Cortex of kidney (tissue), 1 donor: ENCODE measurements around the gene MAP6D1.

ENCODE experiments used
- DNase-seq: peaks from one replicate; lab custom pipeline; 2025; lab: John Stamatoyannopoulos, UW

The MAP6D1 gene

DNA sequence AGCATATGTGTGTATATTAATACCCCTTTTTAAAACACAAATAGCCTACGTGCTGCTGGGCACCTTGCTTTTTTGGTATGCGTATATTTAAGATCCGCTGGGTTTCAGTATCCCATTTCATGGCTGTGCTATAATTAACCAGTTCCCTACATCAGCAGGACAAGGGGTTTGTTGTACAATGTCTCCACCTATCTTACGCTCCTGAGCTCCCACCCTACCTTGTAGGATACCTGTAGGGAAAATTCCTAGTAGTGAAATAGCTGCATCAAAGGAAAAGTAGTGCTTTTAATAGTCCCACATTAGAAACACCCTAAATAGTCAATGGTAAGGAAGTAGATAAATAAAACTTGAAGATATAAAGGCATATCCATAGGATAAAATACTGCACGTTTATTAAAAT, 1.4 kb downstream of the MAP6D1 start:
- no peak for DNase-seq

DNA sequence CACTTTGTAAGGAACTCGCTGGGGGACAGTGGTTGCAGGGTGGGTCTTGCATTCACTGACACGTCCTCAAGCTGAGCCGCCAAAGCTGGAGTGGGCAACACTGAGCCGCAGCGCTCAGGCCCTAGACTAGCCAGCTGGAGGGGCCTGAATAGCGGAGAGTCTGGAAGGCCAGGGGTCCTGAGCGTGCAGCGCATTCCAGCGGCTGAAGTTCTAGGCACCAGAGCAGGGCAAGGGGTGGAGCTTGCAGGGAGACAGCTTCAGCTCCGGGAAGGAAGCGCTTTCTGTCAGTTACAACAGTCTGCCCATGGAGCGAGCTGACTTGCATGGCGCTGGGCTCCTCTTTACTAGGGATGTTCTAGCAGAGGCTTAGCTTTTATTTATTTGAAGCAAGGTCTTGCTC, 2.7 kb downstream of the MAP6D1 start:
- no peak for DNase-seq

DNA sequence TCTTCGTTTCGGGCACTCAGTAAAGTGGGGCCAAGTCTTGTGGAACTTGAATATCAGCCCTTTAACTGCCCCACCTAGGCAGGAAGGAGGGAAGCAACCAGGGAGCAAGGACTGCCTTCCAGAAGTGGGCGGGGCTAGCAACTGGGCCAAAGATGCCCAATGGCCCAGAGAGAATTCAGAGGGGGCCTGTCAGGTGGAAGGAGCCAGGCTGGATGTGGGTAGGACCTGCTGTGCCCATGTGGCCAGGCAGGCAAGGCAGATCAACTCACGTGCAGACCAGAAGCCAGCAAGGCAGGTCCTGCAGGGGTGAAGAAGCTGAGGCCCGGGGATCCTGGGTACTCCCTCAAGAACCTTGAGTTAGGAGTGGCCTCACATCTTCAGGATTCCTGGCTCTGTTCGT, 5.5 kb downstream of the MAP6D1 start:
- no peak for DNase-seq

DNA sequence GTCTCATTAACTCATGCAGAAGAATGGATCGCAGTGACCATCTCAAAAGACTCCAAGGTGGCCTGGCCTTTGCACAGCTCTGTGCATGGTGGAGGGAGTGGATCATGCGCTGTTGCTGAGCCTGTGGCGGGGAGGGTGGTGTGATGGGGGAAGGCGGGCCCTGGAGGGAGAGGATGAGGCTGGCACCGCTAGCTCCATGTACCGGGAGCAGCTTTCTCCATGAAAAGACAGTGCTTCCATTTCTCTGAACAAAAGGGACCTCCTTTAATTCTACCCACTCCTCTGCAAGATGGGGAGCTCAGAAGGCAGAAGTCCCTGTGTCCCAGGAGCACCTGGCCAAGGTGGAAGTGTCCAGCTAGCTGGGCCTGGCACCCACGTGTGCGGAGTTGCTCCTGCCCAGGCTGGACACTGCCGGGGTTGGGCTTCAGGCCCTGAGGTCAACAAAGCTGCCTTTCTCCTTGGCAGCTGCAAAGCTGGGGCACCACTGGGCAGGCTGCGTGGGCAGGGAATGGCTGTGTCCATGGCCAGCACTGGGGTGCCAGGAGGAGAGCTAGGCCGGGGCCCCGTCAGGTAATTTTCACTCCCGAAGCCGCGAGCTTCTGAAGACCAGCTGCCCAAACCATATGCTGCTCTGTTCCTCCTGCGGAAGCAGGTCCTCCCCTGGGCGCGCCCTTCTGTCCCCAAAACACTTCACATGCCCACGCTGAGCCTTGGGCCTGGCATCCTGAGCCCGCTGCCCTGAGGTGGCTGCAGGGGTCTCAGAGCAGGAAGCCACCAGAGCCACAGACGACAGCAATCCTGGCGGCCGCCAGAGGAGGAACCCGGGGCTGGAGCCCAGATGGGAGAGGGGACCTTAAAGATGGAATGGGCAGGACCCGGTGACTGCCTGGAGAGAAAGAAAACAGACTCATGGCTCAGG, 6.4 kb downstream of the MAP6D1 start:
- DNase-seq, result no peak

DNA sequence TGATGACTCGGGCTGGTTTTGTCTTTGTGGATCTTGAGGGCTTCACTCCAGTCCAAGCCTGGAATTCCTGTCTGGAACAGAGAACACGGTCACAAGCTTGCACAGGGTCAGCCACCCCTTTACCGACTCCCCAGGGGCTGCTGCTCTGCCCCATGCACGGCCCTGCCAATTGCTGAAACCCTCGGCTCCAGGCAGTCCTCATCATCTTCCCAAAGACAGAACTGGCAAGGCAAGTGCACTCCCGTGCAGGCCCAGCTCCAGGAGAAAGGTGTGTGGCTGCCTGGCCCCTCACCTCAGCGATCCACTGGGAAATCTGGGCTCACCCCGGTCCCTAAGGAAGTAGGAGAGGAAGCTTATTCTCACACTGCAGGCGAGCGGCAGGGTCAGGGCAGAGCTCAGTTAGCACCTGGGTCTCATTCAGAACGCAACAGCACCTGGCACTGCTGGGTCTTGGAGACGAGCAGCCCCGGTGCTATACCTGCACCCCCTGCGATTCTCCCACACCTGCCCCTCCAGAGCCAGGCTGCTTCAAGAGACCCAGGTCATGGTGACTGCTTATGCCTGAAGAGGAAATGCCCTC, 7.2 kb downstream of the MAP6D1 start:
- DNase-seq, result no peak

DNA sequence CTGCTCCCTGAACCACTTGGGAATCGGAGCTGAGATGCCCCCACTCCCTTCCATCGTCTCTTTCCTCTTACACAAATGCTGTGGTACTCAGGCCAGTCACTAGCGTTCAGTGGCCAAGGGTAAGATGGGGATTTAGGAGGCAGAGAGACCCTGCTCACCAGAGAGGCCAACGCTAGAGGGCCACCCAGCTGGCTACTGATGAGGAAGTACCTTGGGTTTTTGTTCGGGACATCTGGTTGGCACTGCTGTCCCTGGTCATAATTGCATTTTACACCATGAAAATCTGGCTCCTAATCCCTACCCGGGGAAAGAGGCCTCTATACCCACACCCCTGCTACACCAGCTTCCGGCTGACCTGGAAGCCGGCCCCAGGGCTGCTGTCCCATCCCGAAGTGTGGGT, 7.7 kb downstream of the MAP6D1 start:
- DNase-seq, result no peak

DNA sequence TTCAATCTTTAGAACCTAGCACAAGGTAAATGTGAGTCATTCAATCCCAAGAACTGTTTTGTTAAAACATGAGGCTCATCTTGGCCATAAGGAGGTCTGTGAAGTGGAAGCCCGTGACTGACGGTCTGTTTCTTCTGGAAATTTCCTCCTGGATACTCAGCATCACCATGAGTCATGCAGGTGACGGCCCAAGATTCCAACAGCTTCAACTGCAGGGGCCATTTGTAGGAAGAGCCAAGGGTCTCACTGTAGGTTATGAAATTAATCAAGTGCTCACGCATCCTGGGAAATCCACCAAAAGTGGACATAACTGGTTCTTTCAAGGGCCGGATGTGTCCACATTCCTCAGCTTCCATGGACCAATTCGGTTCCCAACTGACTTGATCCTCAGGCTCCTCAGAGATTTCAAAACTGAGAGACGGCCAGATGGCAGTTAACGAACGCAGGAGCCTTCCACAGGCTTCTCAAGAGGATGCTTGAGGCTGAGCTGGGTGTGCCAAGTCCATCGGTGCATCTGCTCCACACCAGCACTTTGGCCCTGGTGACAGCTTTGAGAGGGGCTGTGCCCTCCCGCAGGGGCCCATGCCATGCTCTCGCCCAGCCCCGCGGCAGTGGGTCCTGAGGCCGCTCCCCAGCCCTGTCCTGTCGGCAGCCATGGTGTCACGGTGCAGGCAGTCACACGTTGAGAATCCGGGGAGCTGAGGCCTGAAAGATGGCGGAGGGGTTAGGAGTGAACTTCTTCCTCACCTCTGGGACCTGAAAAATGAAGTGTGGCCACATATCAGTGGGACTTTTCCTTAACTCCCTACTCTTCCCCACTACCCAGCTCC, 8.5 kb downstream of the MAP6D1 start:
- DNase-seq, result no peak

DNA sequence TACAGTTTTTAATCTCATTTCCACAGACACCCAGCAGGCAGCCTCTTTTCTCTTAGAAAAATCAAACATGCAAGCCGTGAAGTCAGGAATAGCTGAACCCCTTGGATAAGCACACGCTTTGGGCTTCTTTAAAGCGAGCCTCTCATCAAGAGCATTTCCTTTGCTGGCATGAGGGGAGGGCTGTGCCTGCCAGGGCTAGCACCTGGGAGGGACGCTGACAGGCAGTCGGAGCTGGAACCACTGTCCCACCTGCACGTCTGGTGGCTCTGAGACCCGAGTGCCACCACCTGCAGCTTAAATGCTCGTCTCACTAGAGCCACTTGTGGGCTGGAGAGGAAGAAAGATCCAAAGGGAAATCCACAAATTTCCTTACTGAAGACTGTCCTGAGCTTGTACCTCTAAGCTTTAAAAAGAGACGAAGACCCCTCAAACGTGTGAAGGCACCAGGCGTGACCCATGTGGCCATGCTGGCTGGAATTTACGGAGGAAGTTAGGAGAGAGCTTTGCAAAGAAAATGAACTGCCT, 9.4 kb downstream of the MAP6D1 start:
- DNase-seq, result no peak

DNA sequence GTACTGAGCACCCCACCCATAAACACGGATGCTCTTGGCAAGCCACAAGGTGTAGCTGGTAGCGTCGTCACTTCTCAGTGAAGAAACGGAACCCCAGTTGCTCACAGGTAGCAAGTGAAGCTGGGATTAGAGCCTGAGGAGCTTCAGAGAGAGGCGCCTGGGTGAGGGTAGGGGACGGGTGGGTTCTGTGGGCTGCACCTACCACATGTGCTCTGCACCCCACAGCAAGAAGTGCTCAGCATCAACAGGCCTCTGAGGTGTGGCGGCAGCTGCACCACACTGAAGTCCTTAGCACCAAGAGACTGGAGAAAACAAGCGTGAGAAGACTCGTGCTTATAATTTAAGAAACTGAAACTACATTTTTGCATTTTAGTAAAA, 9.8 kb downstream of the MAP6D1 start:
- DNase-seq, result no peak

DNA sequence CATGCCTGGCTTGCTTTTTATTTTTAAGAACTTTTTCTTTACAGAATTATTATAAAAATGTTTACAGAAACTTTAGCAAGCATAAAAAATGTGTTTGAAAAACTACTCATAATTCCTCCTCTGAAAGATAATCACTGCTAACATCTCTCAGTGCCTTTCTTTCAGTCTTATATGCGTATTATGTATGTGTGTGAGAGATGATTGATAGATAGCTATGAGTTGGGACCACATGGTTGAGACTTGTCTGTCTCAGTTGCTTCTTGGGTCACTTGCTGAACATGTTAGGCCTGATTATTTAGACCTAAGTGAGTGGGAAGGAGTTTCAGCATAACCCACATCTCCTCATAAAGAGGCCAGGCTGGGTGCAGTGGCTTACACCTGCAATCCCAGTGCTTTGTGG, 11.1 kb downstream of the MAP6D1 start:
- DNase-seq, result no peak

DNA sequence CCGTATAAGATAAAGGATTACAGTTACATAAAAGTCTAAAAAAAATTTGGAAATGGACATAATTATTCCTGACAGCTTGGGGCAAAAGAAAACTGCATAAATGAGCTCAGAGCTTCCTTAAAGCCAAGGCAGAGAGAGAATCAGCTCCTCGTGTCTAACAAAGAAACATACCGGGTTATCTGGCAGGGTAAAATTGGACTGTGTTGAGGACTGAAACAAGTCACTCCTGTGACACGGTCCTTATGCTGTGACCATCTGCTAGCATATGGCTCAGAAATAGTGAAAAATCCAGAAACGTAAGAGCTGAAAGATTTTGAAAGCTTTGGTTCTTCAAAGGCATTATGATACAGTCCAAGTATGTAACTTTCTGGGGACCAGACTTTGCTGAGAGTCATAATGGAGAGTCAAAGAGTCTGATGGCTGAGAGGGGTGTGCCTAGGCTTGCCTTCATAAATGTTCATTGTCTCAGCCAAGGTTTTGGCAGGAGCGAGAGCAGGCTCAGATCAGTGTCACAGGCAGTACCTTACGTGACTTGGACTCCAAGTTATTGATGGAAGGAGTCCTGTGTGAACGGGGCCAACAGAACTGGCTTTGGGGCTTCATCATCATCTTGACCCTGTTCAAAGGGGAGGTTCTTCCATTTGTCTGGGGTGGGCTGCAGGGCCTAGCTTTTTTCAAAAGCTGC, 12.5 kb downstream of the MAP6D1 start:
- DNase-seq, result no peak

DNA sequence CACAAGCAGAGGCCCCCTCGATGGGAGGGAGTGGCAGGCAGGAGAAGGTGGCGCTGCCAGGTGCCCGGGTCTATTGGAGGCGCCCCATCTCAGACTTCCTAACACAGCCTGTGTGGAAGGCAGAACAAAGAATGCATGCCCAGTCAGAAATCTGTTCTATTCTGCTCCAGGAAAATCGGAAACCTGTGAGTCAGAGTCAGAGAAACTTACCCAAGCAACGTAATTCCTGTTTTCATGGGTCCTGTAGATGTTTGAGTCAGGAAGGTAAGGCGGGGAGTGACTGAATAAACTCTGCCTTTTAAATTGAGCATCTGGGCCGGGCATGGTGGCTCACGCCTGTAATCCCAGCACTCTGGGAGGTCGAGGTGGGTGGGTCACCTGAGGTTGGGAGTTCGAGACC, 13.7 kb downstream of the MAP6D1 start:
- no peak for DNase-seq

DNA sequence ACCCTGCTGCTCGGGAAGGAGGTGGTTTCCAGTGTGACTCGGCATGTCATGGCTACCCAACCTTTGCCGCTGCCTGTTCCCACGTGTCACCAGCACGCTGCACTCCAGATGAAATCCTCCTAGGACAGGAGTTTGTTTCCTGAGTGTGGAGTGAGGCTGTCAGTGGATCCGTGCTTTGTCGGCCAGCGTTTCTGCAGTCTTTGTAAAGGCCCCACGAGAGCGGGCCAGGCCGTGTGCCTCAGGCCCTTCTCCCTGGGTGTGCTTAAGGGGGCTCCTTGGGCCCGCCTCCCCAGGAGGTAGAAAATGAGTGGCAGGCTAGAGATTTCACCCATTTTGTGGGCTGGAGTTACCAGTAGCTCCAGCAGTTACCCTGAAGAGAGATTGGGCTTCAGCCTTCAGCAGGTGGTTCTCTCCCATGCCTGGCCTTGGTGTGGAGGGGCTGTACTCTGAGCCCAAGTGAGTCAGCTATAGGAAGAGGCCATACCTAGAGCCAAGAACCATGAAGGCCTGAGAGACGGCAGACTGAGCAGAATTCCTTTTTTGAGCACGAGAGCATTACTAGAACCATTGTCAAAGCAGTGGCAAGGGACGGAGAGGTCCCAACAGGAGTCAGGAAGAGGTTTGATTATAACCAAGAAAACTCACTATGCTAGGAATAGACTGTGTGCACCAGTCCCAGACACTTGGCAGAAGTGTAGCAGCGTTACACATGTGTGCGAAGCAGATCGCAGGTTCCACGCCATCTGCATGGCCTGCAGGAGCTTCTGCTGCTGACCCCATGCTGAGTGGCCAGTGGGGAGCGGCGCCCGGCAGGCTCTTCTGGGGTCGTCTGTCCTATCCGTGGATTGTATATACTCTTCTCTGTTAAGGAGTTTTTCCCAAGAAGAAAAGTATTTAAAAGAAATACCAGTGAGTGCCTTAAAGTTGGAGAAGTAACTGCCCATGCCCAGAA, 14.5 kb downstream of the MAP6D1 start:
- no peak for DNase-seq

DNA sequence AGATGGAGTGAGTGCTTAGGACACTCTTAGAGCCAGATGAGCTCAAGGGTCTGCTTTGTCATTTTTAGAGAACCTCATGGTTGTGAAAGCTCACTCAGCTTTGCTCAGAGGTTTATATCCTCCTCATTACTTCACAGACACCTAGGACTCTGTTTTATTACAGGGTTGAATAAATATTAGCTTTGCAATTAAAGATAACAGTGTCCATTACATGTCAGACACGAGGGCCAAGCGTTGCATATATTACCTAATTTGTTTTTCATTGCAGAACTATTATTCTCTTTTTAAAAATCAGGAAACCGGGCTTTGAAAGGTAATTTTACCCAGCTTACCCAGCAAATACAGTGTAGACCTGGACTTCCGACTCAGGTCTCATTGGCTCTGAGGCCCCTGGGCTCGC, 16.1 kb downstream of the MAP6D1 start:
- DNase-seq, result no peak

DNA sequence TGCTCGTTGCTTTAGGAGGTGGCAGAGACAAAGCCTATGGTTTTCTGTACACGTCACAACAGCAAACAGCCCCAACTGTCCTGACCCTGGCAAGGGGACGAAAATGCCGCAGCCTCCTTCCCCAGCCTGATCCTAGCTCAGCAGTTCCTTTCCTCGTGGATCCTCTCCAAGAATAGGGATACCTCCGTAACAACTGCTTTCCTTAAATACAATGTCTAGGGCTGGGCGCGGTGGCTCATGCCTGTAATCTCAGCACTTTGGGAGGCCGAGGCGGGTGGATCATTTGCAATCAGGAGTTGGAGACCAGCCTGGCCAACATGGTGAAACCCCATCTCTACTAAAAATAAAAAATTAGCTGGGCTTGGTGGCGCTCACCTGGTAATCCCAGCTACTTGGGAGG, 17.0 kb downstream of the MAP6D1 start:
- no peak for DNase-seq

DNA sequence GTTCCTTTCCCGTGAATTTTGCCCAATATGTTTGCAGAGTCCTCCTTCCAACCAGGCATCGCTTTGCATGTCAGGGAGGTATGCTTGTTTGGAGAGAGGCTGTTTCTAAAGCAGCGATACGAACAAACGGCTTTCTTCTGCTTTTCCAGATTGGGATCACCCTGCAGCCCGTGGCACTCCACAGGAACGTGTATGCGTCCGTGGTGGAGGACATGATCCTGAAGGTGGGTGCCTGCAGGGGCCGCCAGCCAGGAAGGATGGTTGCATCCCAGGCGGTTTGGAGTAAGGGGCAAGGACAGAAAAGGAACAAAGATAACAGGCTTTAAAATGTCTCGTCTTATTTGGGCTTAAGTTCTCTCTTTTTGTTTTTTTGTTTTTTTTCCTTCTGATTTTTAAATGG, 17.5 kb downstream of the MAP6D1 start:
- DNase-seq, result no peak

DNA sequence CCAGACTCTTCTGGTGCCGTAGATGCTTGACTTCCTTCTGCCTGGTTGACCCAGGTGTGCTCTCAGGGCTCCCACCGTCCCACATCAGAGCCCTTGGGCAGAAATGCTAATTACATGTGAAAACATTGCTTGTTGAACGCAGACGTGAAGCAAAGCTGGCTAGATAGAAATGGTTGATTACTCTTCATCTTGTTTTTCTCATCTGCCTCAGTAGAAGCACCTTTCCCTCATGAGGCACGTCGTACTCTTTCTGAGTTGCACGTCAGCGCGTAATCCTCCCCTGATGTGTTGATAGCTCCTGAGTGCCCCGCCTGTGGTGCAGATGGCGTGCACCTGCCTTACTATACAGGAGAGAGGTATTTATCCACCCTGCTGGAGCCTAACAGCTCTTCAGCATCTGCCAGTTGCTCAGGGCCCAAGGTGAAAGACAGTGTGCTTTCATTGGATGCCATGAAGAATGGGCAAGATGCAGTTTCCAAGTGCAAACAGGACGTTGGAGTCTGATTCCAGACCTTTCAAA, 18.1 kb downstream of the MAP6D1 start:
- DNase-seq, result no peak

DNA sequence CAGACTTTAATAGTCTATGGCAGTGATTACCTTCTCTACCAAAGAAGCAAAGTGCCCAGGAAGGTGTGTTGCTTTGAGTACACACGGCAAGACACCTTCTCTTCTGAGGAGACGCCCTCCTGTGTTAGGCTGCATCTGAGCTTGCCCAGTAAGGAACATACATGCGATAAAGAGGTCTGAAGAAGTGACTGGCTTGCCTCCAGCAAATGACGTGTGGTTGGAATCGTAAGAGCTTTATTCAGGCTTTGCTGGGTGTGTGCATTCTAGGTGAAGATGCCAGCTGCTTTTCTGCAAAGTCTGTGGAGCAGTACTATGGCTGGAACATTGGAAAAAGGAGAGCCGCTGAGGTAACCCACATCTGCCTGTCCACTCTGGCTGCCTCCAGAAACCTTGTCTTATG, 22.4 kb downstream of the MAP6D1 start:
- DNase-seq, result no peak

DNA sequence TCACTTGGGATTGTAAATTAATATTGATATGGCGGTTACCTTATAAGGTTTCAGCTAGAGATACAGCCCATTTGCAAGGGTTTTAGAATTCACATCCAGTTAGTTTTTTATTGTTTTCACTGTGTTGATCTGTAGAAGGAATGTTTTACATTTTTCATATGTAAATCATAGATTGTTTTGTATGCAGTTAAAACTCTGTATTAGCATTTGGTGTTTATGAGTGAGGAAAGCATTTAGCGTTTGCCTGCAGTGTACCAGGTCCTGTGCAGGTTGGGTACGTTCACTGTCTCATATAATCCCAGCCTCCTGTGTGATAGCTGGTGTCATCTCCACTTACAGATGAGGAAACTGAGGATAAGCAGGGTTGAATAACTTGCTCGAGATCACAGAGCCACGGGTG, 23.8 kb downstream of the MAP6D1 start:
- DNase-seq, result no peak

DNA sequence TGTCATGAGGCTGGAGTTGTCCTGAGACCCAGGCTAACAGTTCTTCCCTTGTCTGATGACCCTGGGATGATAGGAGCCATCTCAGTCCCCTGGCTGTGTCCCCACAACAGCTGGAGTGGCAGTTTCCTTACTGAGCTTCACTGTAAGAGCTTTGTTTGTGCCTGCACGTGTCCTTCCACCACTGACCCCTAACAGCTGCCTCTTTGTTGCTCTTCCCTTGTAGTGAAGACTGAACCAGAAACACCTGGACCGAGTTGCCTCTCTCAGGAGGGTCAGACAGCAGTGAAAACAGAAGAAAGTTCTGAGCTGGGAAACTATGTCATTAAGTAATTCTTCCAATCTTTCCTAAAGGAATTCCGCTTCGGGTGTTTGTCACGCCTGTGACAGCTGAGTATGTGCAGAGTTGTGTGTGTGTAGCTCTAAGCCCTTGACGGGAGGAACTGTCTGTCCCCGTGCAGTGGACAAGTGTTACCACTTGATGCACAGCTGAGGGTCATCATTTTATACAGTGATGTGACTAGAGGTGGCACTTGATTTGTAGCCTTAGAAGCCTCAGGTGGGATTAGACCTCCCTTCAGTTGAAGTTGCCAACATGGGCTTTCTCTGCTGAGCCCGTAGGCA, 25.0 kb downstream of the MAP6D1 start:
- no peak for DNase-seq
